CD8-positive, alpha-beta memory T cell (primary cell): ENCODE data around the gene CGB2. TPM values are rescaled to one million over a fixed set of nuclear protein-coding genes. Genes with fewer than 3 reads are reported as not detected.
"Not testable (repeated sequence)": the region's sequence is repeated elsewhere in the genome, so short reads cannot be mapped to it uniquely, and the experiment has no call there.

Experiments used
- CTCF ChIA-PET: fragments of 350-600 bp; sonication (Branson Sonifier 250); formaldehyde crosslinking; loops from one replicate; lab custom pipeline; 2021; ENCODE audit warnings: antibody characterized with exemption; lab: Charles Lee
- POLR2A ChIA-PET: fragments of 350-600 bp; sonication (Branson Sonifier 250); formaldehyde crosslinking; loops from one replicate; lab custom pipeline; 2021; ENCODE audit warnings: antibody characterized with exemption; lab: Charles Lee
- DNase-seq, 5 donors: peaks; one replicate each; pipeline versions ENCODE4 v3.0.0 to v3.0.0-alpha.2; 2020 to 2022; ENCODE audit warnings: mixed read lengths in 1 of 5
- H3K27ac ChIP-seq: one replicate; pipeline ENCODE4 v1.7.0; 2013; ENCODE audit warnings: low read depth, mild to moderate bottlenecking, low read length, moderate library complexity
- H3K27me3 ChIP-seq: 2 replicates; pipeline ENCODE4 v1.7.0; 2013; ENCODE audit warnings: low read length, mild to moderate bottlenecking; ENCODE audit not compliant: insufficient read depth, poor library complexity, severe bottlenecking
- H3K36me3 ChIP-seq: 2 replicates; pipeline ENCODE4 v1.7.0; 2013; ENCODE audit warnings: mild to moderate bottlenecking, low read length, moderate library complexity; ENCODE audit not compliant: insufficient read depth
- H3K4me1 ChIP-seq: 2 replicates; pipeline ENCODE4 v1.7.0; 2013; ENCODE audit warnings: mild to moderate bottlenecking, low read length, moderate library complexity; ENCODE audit not compliant: insufficient read depth
- H3K4me3 ChIP-seq: 2 replicates; pipeline ENCODE4 v1.7.0; 2013; ENCODE audit warnings: mild to moderate bottlenecking, low read length
- H3K9me3 ChIP-seq: 2 replicates; pipeline ENCODE4 v1.7.0; 2013; ENCODE audit warnings: mild to moderate bottlenecking, low read length
- H3K27ac Mint-ChIP-seq, 8 donors: one replicate each; pipeline ENCODE4 v1.8.0; 2020 to 2021; ENCODE audit warnings: mixed read lengths in 8 of 8, mild to moderate bottlenecking in 6 of 8, inconsistent platforms in 3 of 8, moderate library complexity in 3 of 8
- H3K27me3 Mint-ChIP-seq, 2 donors: one replicate each; pipeline ENCODE4 v1.8.0; 2020 to 2021; ENCODE audit warnings: mixed read lengths in 2 of 2, mild to moderate bottlenecking in 1 of 2, moderate library complexity in 1 of 2
- H3K36me3 Mint-ChIP-seq, 3 donors: one replicate each; pipeline ENCODE4 v1.8.0; 2020 to 2021; ENCODE audit warnings: mixed read lengths in 3 of 3, inconsistent platforms in 1 of 3, mild to moderate bottlenecking in 1 of 3
- H3K4me1 Mint-ChIP-seq, 3 donors: one replicate each; pipeline ENCODE4 v1.8.0; 2020 to 2021; ENCODE audit warnings: mixed read lengths in 3 of 3, inconsistent platforms in 1 of 3, mild to moderate bottlenecking in 1 of 3
- H3K4me3 Mint-ChIP-seq, 7 donors: one replicate each; pipeline ENCODE4 v1.8.0; 2020 to 2021; ENCODE audit warnings: mixed read lengths in 7 of 7, mild to moderate bottlenecking in 6 of 7, moderate library complexity in 4 of 7, inconsistent platforms in 2 of 7
- H3K9me3 Mint-ChIP-seq, 5 donors: one replicate each; pipeline ENCODE4 v1.8.0; 2020 to 2022; ENCODE audit warnings: mixed read lengths in 5 of 5, mild to moderate bottlenecking in 3 of 5, moderate library complexity in 2 of 5, inconsistent platforms in 1 of 5
- polyA plus RNA-seq: library from polyadenylated mRNA; unstranded; fragments of 300-500 nt; fragmentation: Illumina TruSeq; gene quantifications from one replicate; pipeline ENCODE4 v1.2.3, GENCODE V29; 2021
- total RNA-seq, 2 experiments: library from RNA; stranded (reverse); gene quantifications; one replicate each; pipeline ENCODE4 v1.2.3, GENCODE V29; 2021

The CGB2 gene
- total and polyA plus RNA-seq, 3 experiments from 2014 or later, result not detected

DNA sequence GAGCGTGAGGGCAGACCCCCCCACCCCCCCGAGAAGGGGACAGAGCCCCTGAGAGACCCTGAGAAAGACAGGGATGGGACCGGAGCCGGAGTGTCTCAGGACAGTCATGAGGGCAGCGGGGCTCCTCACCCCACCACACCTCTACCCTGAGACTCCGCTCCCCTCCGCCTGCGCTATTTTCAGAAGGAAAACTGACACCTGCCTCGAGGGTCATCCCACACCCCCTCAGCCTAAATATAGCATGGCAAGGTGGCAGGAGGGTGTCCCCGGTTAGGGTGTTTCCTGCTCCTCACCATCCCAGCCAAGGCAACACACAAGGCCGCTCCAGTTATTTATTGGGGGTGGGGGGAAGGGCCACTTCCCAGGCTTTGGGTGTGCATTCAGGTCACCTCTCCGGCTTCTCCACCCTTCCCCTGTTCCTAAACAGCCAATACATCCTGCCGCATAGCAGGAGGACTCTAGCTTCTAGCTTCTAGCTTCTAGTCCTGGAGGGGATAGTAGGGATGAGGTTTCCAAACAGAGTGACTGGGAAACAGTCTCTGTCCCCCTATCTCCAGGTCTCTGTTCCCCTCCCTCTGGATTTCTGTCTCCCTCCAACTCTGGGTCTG lies 34.3 kb downstream of the CGB2 start:
- Mint-ChIP-seq H3K4me3 (no peak overlapping the region), H3K27me3 (peaks cover 62 to 74% of the 10 kb centered on the region in 2 donors), H3K27ac (no peak overlapping the region), H3K4me1 (peaks cover 0 to 3% (median 3%) of the 10 kb centered on the region in 3 donors), H3K36me3 (peaks cover 0 to 5% (median 5%) of the 10 kb centered on the region in 3 donors), H3K9me3 (peaks cover 0 to 3% (median 0%) of the 10 kb centered on the region in 5 donors)
- no peak overlapping the region for H3K27ac ChIP-seq
- no peaks in the 10 kb centered on the region for H3K9me3 ChIP-seq
- no peak overlapping the region for H3K4me3 ChIP-seq
- H3K27me3 ChIP-seq, result peaks cover 14% of the 10 kb centered on the region
- no peaks in the 10 kb centered on the region for H3K4me1 ChIP-seq
- no peaks in the 10 kb centered on the region for H3K36me3 ChIP-seq
- CTCF ChIA-PET, result no interaction called here
- POLR2A ChIA-PET, result no interaction called here
- no peak for DNase-seq

DNA sequence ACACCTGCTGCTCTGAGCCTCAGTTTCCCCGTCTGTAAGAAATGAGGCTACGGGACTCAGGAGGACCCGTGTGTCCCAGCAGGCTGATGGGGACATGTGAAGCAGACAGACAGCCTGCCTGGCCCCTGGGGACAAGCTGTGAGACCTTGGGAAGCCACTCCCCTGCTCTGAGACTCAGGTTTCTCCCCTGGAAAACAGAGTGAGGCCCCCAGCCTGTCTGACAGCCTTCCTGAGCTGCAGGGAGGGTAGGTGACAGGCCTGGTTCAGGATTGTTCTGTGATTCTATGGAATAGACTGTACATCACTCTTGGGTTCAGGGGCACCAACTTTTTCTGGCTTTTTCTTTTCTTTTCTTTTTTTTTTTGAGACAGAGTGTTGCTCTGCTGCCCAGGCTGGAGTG lies 35.9 kb downstream of the CGB2 start:
- H3K27me3 ChIP-seq, result peaks cover 14% of the 10 kb centered on the region
- H3K27ac ChIP-seq, result no peak overlapping the region
- peaks cover 3 to 4% (median 3%) of the 10 kb centered on the region in 3 donors for H3K4me1 Mint-ChIP-seq
- H3K36me3 Mint-ChIP-seq, result peaks cover 0 to 5% (median 5%) of the 10 kb centered on the region in 3 donors
- no peak for DNase-seq
- H3K27ac Mint-ChIP-seq, result no peak overlapping the region
- H3K4me3 ChIP-seq, result no peak overlapping the region
- ChIA-PET CTCF (no interaction called here), POLR2A (no interaction called here)
- H3K9me3 ChIP-seq, result no peaks in the 10 kb centered on the region
- H3K36me3 ChIP-seq, result no peaks in the 10 kb centered on the region
- H3K4me1 ChIP-seq, result no peaks in the 10 kb centered on the region
- H3K9me3 Mint-ChIP-seq, result peaks cover 0 to 3% (median 0%) of the 10 kb centered on the region in 5 donors
- H3K27me3 Mint-ChIP-seq, result peaks cover 62 to 75% of the 10 kb centered on the region in 2 donors
- H3K4me3 Mint-ChIP-seq, result no peak overlapping the region

DNA sequence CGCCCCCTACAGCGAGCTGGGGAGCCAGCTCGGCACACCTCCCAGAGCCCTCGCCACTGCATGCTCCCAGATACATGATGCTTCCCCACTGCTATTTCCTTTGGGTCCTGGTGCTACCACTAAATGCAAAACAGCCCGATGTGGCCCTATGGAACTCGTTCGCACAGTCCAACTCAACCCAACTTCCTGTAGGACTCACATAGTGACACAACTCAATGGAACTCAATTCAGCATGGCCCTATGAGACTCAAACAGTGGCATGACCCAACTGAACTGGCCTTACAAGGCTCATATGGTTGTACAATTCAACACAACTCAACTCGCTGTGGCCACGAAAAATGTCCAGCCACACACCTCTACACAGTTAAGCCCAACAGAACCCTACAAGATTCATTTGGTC lies 37.3 kb downstream of the CGB2 start:
- H3K36me3 Mint-ChIP-seq, result peaks cover 0 to 7% (median 5%) of the 10 kb centered on the region in 3 donors
- peaks cover 25% of the 10 kb centered on the region for H3K27me3 ChIP-seq

DNA sequence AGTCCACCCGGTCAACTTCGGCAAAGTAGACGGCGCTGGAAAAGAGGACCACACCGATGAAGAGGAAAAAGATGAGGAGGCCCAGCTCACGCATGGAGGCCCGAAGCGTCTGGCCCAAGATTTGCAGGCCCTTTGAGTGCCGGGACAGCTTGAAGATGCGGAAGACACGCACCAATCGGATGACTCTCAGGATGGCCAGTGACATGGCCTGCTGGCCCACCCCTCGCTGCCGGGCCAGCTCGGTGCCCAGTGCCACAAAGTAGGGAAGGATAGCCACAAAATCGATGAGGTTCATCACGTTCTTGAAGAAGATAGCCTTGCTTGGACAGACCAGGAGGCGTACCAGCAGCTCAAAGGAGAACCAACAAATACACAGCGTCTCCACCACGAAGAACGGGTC lies 38.7 kb downstream of the CGB2 start:
- no peaks in the 10 kb centered on the region for H3K9me3 ChIP-seq
- no peaks in the 10 kb centered on the region for H3K36me3 ChIP-seq
- H3K4me1 ChIP-seq, result no peaks in the 10 kb centered on the region
- Mint-ChIP-seq H3K27me3 (peaks cover 69 to 83% of the 10 kb centered on the region in 2 donors), H3K27ac (no peak overlapping the region), H3K36me3 (peaks cover 0 to 7% (median 5%) of the 10 kb centered on the region in 3 donors), H3K4me3 (peak overlapping the region in 2 of 7 donors; percentile 38 to 48), H3K4me1 (peaks cover 10 to 15% (median 13%) of the 10 kb centered on the region in 3 donors), H3K9me3 (peaks cover 0 to 3% (median 2%) of the 10 kb centered on the region in 5 donors)
- ChIA-PET POLR2A (no interaction called here), CTCF (interaction anchor here (2.0 kb wide), 1 partner anchor 77 kb away, joined by 5 read pairs; the partner anchor contains the start of genes GYS1 and RUVBL2)
- H3K4me3 ChIP-seq, result no peak overlapping the region
- DNase-seq, result no peak
- H3K27me3 ChIP-seq, result peaks cover 29% of the 10 kb centered on the region
- no peak overlapping the region for H3K27ac ChIP-seq

More for the DNA sequence above, 37.3 kb downstream of the CGB2 start:
- Histone ChIP-seq H3K4me3 (no peak overlapping the region), H3K4me1 (no peaks in the 10 kb centered on the region), H3K9me3 (no peaks in the 10 kb centered on the region), H3K27ac (no peak overlapping the region), H3K36me3 (no peaks in the 10 kb centered on the region)
- Mint-ChIP-seq H3K27ac (no peak overlapping the region), H3K4me1 (peaks cover 10 to 15% (median 14%) of the 10 kb centered on the region in 3 donors), H3K4me3 (no peak overlapping the region), H3K9me3 (peaks cover 0 to 3% (median 2%) of the 10 kb centered on the region in 5 donors), H3K27me3 (peaks cover 69 to 82% of the 10 kb centered on the region in 2 donors)
- ChIA-PET CTCF (interaction anchor here (0.6 to 2.0 kb wide), 2 partner anchors 18 to 76 kb away, joined by 3 to 5 read pairs; partner anchors contain the start of genes GYS1 and RUVBL2), POLR2A (no interaction called here)
- no peak for DNase-seq

DNA sequence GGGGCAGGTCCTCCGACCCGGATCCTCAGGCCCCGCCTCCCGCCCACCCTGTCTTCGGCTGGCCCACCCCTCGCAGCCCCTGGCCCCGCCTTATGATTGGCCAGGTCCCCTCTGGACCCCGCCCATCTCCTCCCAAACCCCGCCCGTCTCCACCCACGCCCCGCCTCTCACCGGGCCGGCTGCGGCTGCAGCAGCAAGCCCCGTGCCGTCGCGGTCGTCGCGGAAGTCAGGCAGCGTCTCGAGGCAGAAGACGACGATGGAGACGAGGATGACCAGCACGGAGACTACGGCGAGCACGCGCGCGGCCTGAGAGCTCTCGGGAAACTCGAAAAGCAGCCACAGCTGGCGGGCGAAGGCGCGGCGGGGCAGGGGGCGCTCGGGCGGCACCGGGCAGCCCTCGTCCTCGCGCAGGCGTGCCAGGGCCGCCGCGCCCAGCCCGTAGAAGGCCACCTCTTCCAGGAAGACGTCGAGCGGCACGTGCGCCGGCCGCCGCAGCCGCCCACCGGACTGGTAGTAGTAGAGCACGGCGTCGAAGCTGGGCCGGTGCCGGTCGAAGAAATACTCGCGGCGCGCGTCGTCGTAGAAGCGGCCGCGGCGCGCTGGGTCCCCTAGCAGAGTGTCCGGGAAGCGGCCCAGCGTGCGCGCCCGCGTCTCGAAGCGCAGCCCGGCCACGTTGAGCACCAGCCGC lies 40.3 kb downstream of the CGB2 start:
- no peak overlapping the region for H3K27ac Mint-ChIP-seq
- Histone ChIP-seq H3K4me1 (no peaks in the 10 kb centered on the region), H3K36me3 (no peaks in the 10 kb centered on the region), H3K27ac (no peak overlapping the region), H3K4me3 (no peak overlapping the region), H3K27me3 (peaks cover 19% of the 10 kb centered on the region), H3K9me3 (no peaks in the 10 kb centered on the region)
- H3K27me3 Mint-ChIP-seq, result peaks cover 61 to 74% of the 10 kb centered on the region in 2 donors
- ChIA-PET CTCF (no interaction called here), POLR2A (no interaction called here)
- H3K9me3 Mint-ChIP-seq, result peaks cover 0 to 3% (median 2%) of the 10 kb centered on the region in 5 donors
- peaks cover 0 to 7% (median 5%) of the 10 kb centered on the region in 3 donors for H3K36me3 Mint-ChIP-seq
- no peak overlapping the region for H3K4me3 Mint-ChIP-seq
- H3K4me1 Mint-ChIP-seq, result peaks cover 10 to 15% (median 10%) of the 10 kb centered on the region in 3 donors
- no peak for DNase-seq

DNA sequence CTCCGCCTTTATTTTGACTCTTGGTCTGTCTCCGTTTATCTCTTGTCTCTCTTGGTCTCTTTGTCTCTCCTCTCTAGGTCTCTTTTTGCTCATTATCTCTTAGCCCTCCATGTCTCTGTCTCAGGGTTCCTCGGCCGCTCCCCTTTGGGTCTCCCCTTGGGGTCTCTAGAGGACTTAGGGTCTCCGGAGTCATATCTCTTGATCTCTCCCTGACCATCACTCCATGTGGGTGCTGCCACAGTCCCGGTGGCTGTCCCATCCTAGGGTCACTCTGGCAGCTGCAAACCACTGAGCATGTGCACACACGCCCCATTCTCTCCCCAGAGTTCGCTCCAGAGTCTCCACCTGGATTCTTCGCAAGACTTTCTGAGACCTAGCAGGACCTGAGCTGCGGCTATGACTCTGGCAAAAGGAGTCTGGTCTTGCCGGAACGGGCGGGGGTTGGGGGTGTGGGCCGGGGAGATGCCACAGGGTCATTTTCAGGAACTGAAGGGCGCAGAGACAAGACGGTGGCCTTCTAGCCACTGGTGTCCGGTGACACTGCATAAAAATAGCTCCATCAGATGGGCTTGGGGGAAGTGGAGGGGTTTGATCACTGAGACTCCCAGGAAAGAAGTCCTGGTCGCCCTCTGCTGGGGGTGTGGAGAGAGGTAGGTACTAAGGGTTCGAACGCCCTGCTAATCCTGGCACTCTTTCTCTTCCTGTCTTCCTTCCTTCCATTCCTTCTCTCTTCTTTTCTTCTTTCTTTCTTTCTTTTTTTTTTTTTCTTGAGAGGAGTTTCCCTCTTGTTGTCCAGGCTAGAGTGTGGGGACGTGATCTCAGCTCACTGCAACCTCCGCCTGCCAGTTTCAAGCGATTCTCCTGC lies 42.1 kb downstream of the CGB2 start:
- Histone ChIP-seq H3K27ac (peak overlapping the region; percentile 11), H3K9me3 (no peaks in the 10 kb centered on the region), H3K4me3 (no peak overlapping the region), H3K36me3 (no peaks in the 10 kb centered on the region), H3K4me1 (no peaks in the 10 kb centered on the region), H3K27me3 (peaks cover 18% of the 10 kb centered on the region)
- Mint-ChIP-seq H3K4me3 (peak overlapping the region in 4 of 7 donors; percentile 0 to 64 (median 26)), H3K4me1 (peaks cover 10 to 15% (median 10%) of the 10 kb centered on the region in 3 donors), H3K9me3 (peaks cover 0 to 3% (median 0%) of the 10 kb centered on the region in 5 donors), H3K36me3 (peaks cover 0 to 7% (median 5%) of the 10 kb centered on the region in 3 donors), H3K27me3 (peaks cover 54 to 66% of the 10 kb centered on the region in 2 donors), H3K27ac (peak overlapping the region in 3 of 8 donors; percentile 1 to 65 (median 50))
- ChIA-PET CTCF (interaction anchor here (0.6 to 1.3 kb wide), 3 partner anchors 59 to 73 kb away, joined by 3 read pairs; no protein-coding TSS in a partner anchor), POLR2A (interaction anchor here (0.6 kb wide), 1 partner anchor 528 kb away, joined by 5 read pairs; no protein-coding TSS in a partner anchor)
- DNase-seq, result no peak

DNA sequence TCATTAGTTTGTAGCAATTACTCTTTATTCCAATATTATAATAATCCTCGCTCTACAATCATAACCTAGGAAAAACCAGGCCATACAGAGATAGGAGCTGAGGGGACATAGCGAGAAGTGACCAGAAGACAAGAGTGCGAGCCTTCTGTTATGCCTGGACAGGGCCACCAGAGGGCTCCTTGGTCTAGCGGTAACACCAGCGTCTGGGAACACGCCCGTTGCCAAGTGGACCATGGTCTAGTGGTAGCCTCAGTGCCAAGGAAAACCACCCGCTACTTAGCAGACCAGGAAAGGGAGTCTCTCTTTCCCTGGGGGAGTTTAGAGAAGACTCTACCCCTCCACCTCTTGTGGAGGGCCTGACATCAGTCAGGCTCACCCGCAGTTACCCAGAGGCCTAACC lies 43.2 kb downstream of the CGB2 start:
- not testable (repeated sequence) for H3K9me3 ChIP-seq, H3K27ac ChIP-seq, H3K36me3 Mint-ChIP-seq, H3K4me1 ChIP-seq, H3K4me3 Mint-ChIP-seq, H3K36me3 ChIP-seq, DNase-seq, H3K9me3 Mint-ChIP-seq, H3K4me3 ChIP-seq
- Mint-ChIP-seq H3K27me3 (peaks cover 44 to 54% of the 10 kb centered on the region in 2 donors), H3K4me1 (peaks cover 10 to 15% (median 10%) of the 10 kb centered on the region in 3 donors), H3K27ac (peak overlapping the region in 1 of 8 donors; percentile 58)
- ChIA-PET POLR2A (interaction anchor here (0.6 kb wide), 1 partner anchor 527 kb away, joined by 5 read pairs; no protein-coding TSS in a partner anchor), CTCF (interaction anchor here (1.3 kb wide), 1 partner anchor 62 kb away, joined by 3 read pairs; no protein-coding TSS in a partner anchor)
- peaks cover 14% of the 10 kb centered on the region for H3K27me3 ChIP-seq
